HEK293 (cell line): ENCODE results near the gene MRPL14.

ENCODE experiments used
- CTCF ChIA-PET: fragments of 350-600 bp; formaldehyde crosslinking; extraction: SDS; loops from one replicate; lab custom pipeline; 2021; ENCODE audit warnings: antibody characterized with exemption; lab: Yijun Ruan, JAX
- POLR2A ChIA-PET: fragments of 300-600 bp; formaldehyde crosslinking; extraction: SDS; loops from one replicate; lab custom pipeline; 2020; ENCODE audit warnings: antibody characterized with exemption, inconsistent platforms; lab: Yijun Ruan, JAX
- H3K27ac ChIP-seq: fragments of 200-500 bp; sonication (Bioruptor generic); 2 replicates; pipeline ENCODE4 v1.5.1; 2014; ENCODE audit warnings: low read depth, low read length, control low read depth, inconsistent platforms; ENCODE audit errors: extremely low read depth
- H3K36me3 ChIP-seq, 2 experiments: fragments of 200-500 bp in 1 of 2; sonication (Bioruptor generic) in 1 of 2; 1 replicate in 1 of 2; 2 replicates in 1 of 2; pipeline ENCODE4 v1.5.1; 2014 to 2017; ENCODE audit warnings: inconsistent platforms in 2 of 2, low read length in 2 of 2; ENCODE audit not compliant: control insufficient read depth in 2 of 2, insufficient read depth in 1 of 2
- H3K4me1 ChIP-seq: fragments of 200-500 bp; sonication (Bioruptor generic); 2 replicates; pipeline ENCODE4 v1.5.1; 2014; ENCODE audit warnings: mild to moderate bottlenecking, low read length, inconsistent platforms; ENCODE audit not compliant: control insufficient read depth, insufficient read depth
- H3K4me3 ChIP-seq: 2 replicates; pipeline ENCODE4 v1.5.1; 2011; ENCODE audit warnings: low read depth, mild to moderate bottlenecking, control low read depth, low read length, moderate library complexity
- H3K9me3 ChIP-seq: fragments of 200-500 bp; sonication (Bioruptor generic); 2 replicates; pipeline ENCODE4 v1.5.1; 2014; ENCODE audit warnings: low read depth, low read length, inconsistent platforms; ENCODE audit not compliant: control insufficient read depth, insufficient read depth
- EGR2 ChIP-seq: fragments of 450-650 bp; formaldehyde crosslinking; IDR thresholded peaks from 2 replicates; pipeline ENCODE4 v1.5.1; 2016; ENCODE audit warnings: low read depth, missing biosample characterization, missing genetic modification characterization
- GLI4 ChIP-seq: fragments of 450-650 bp; formaldehyde crosslinking; IDR thresholded peaks from 2 replicates; pipeline ENCODE4 v1.5.1; 2016; ENCODE audit warnings: missing biosample characterization, missing genetic modification characterization
- HOXD13 ChIP-seq: sonication (generic); formaldehyde crosslinking; IDR thresholded peaks from 2 replicates; pipeline ENCODE4 v1.8.0; 2022; ENCODE audit warnings: missing genetic modification reagents, borderline replicate concordance
- KLF1 ChIP-seq: fragments of 450-650 bp; formaldehyde crosslinking; IDR thresholded peaks from 2 replicates; pipeline ENCODE4 v1.5.1; 2016; ENCODE audit warnings: missing biosample characterization, missing genetic modification characterization
- KLF7 ChIP-seq: fragments of 450-650 bp; formaldehyde crosslinking; IDR thresholded peaks from 2 replicates; pipeline ENCODE4 v1.5.1; 2016; ENCODE audit warnings: missing biosample characterization, missing genetic modification characterization, borderline replicate concordance
- PRDM1 ChIP-seq: fragments of 450-650 bp; formaldehyde crosslinking; IDR thresholded peaks from 2 replicates; pipeline ENCODE4; 2016; ENCODE audit warnings: missing biosample characterization, missing genetic modification characterization
- SALL2 ChIP-seq: fragments of 450-650 bp; formaldehyde crosslinking; IDR thresholded peaks from 2 replicates; pipeline ENCODE4 v1.5.0; 2017; ENCODE audit warnings: missing biosample characterization, mild to moderate bottlenecking, missing genetic modification characterization, borderline replicate concordance
- SETDB1 ChIP-seq: IDR thresholded peaks from one replicate; pipeline ENCODE4 v1.6.1; 2017; ENCODE audit warnings: mild to moderate bottlenecking, low read length, moderate library complexity, mixed read lengths; ENCODE audit not compliant: insufficient read length
- SP2 ChIP-seq: fragments of 450-650 bp; formaldehyde crosslinking; IDR thresholded peaks from 2 replicates; pipeline ENCODE4 v1.5.1; 2016; ENCODE audit warnings: missing biosample characterization, missing genetic modification characterization
- SP3 ChIP-seq: fragments of 450-650 bp; formaldehyde crosslinking; IDR thresholded peaks from 2 replicates; pipeline ENCODE4 v1.5.1; 2016; ENCODE audit warnings: missing biosample characterization, missing genetic modification characterization
- WT1 ChIP-seq: fragments of 450-650 bp; formaldehyde crosslinking; IDR thresholded peaks from 2 replicates; pipeline ENCODE4 v1.5.1; 2016; ENCODE audit warnings: missing biosample characterization, missing genetic modification characterization
- ZBTB48 ChIP-seq: fragments of 450-650 bp; formaldehyde crosslinking; IDR thresholded peaks from 2 replicates; pipeline ENCODE4 v1.5.1; 2016; ENCODE audit warnings: missing biosample characterization, missing genetic modification characterization
- ZFP41 ChIP-seq: fragments of 450-650 bp; formaldehyde crosslinking; IDR thresholded peaks from 2 replicates; pipeline ENCODE4 v1.5.1; 2016; ENCODE audit warnings: missing biosample characterization, missing genetic modification characterization, borderline replicate concordance
- ZNF114 ChIP-seq: fragments of 450-650 bp; formaldehyde crosslinking; IDR thresholded peaks from 2 replicates; pipeline ENCODE4 v1.5.0; 2017; ENCODE audit warnings: missing biosample characterization, missing genetic modification characterization
- ZNF157 ChIP-seq: fragments of 450-650 bp; formaldehyde crosslinking; IDR thresholded peaks from 2 replicates; pipeline ENCODE4 v1.5.1; 2016; ENCODE audit warnings: missing biosample characterization, missing genetic modification characterization
- ZNF23 ChIP-seq: fragments of 450-650 bp; formaldehyde crosslinking; IDR thresholded peaks from 2 replicates; pipeline ENCODE4 v1.5.1; 2016; ENCODE audit warnings: missing biosample characterization, missing genetic modification characterization, borderline replicate concordance
- ZNF366 ChIP-seq: fragments of 450-650 bp; formaldehyde crosslinking; conservative IDR thresholded peaks from 2 replicates; pipeline ENCODE4 v1.5.1; 2016; ENCODE audit warnings: missing biosample characterization, missing genetic modification characterization
- ZNF37A ChIP-seq: fragments of 450-650 bp; IDR thresholded peaks from 2 replicates; pipeline ENCODE4 v1.5.1; 2018; ENCODE audit warnings: missing biosample characterization, missing genetic modification characterization
- ZNF473 ChIP-seq: fragments of 450-650 bp; formaldehyde crosslinking; IDR thresholded peaks from 2 replicates; pipeline ENCODE4 v1.5.1; 2017; ENCODE audit warnings: missing biosample characterization, missing genetic modification characterization
- ZNF521 ChIP-seq: fragments of 450-650 bp; formaldehyde crosslinking; IDR thresholded peaks from 2 replicates; pipeline ENCODE4 v1.5.1; 2017; ENCODE audit warnings: missing biosample characterization, mild to moderate bottlenecking, missing genetic modification characterization
- ZNF548 ChIP-seq: fragments of 450-650 bp; formaldehyde crosslinking; IDR thresholded peaks from 2 replicates; pipeline ENCODE4 v1.5.1; 2016; ENCODE audit warnings: missing biosample characterization, missing genetic modification characterization
- ZNF623 ChIP-seq: fragments of 450-650 bp; formaldehyde crosslinking; IDR thresholded peaks from 2 replicates; pipeline ENCODE4 v1.5.1; 2016; ENCODE audit warnings: missing biosample characterization, missing genetic modification characterization
- ZNF791 ChIP-seq: fragments of 450-650 bp; formaldehyde crosslinking; IDR thresholded peaks from 2 replicates; pipeline ENCODE4 v1.5.1; 2016; ENCODE audit warnings: missing biosample characterization, missing genetic modification characterization
- ZNF792 ChIP-seq: fragments of 450-650 bp; formaldehyde crosslinking; IDR thresholded peaks from 2 replicates; pipeline ENCODE4 v1.5.1; 2016; ENCODE audit warnings: missing biosample characterization, missing genetic modification characterization
- TF ChIP-seq, protein P1 (sequence below): fragments of 450-650 bp; formaldehyde crosslinking; IDR thresholded peaks from 2 replicates; pipeline ENCODE4 v1.5.1; 2016; ENCODE audit warnings: missing biosample characterization, missing genetic modification characterization
- TF ChIP-seq, protein P2 (sequence below): fragments of 450-650 bp; IDR thresholded peaks from 2 replicates; pipeline ENCODE4 v1.5.1; 2018; ENCODE audit warnings: missing biosample characterization, missing genetic modification characterization
- TF ChIP-seq, protein P3 (sequence below): fragments of 450-650 bp; formaldehyde crosslinking; IDR thresholded peaks from 2 replicates; pipeline ENCODE4; 2016; ENCODE audit warnings: missing biosample characterization, missing genetic modification characterization

Gene MRPL14

DNA sequence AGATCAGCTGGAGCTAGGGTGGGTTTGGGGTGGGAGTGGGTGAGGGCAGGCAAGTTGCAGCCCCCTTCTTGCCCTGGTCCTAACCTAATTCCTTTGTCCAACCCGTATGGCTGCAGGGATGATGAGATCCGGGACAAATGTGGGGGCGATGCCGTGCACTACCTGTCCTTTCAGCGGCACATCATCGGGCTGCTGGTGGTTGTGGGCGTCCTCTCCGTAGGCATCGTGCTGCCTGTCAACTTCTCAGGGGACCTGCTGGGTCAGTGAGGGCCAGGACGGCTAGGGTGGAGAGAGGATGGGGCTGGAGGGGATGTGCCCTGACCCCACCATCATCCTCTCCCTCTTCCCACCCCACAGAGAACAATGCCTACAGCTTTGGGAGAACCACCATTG is 12.1 kb upstream of the MRPL14 start:
- Histone ChIP-seq H3K4me1 (no peaks in the 10 kb centered on the region), H3K9me3 (no peaks in the 10 kb centered on the region), H3K36me3 (peaks cover 12 to 70% of the 10 kb centered on the region in 2 experiments; a peak in 2 of 3 replicates), H3K4me3 (no peak overlapping the region), H3K27ac (no peak overlapping the region)
- no peak for TF ChIP-seq SP2 (tag by site-specific recombination)
- no peak for TF ChIP-seq HOXD13
- TF ChIP-seq ZNF37A (tag by site-specific recombination) = no peak
- TF ChIP-seq WT1 (tag by site-specific recombination) = no peak
- no peak for TF ChIP-seq SP3 (tag by site-specific recombination)
- POLR2A ChIA-PET = interaction anchor here (1.5 kb wide), 1 partner anchor 12 kb away, joined by 3 read pairs; the partner anchor contains the start of genes MRPL14 and TMEM63B
- CTCF ChIA-PET = no interaction called here

DNA sequence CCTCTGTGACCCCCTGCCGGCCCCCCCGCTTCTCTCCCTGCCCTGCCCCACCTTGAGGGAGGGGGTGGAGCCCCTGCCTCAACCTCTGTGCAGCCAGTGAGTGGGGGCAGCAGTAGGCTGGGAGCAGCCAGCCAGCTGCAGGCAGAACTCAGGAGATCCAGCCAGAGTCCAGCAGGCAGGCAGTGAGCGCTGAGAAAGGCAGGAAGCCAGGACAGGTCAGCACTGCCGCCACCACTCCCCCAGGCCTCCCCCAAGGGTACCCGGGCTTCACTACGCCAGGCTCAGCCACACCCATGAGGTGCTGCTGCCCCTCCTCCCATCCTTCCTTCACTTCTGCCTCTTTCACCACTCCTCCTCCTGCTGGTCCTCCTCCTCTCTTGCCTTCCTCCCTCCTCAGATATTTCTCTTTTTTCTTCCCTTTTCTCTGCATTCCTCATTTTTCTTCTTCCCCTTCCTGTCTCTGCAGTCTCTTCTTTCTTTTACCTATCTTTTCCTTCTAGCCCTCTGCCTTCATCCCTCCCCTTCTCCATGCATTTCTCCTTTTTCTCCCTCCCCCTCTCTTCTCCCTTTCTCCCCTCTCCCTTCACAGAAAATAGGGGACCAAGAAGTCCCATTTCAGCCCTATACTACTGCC is 11.6 kb upstream of the MRPL14 start:
- TF ChIP-seq SALL2 (tag by site-specific recombination) = no peak
- peak; percentile 37; the same call in 1 of the 2 replicates for TF ChIP-seq KLF1 (tag by site-specific recombination)
- TF ChIP-seq ZNF791 = no peak
- TF ChIP-seq, protein P1, sequence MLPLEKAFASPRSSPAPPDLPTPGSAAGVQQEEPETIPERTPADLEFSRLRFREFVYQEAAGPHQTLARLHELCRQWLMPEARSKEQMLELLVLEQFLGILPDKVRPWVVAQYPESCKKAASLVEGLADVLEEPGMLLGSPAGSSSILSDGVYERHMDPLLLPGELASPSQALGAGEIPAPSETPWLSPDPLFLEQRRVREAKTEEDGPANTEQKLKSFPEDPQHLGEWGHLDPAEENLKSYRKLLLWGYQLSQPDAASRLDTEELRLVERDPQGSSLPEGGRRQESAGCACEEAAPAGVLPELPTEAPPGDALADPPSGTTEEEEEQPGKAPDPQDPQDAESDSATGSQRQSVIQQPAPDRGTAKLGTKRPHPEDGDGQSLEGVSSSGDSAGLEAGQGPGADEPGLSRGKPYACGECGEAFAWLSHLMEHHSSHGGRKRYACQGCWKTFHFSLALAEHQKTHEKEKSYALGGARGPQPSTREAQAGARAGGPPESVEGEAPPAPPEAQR (tag by site-specific recombination) = no peak
- TF ChIP-seq ZFP41 (tag by site-specific recombination) = no peak
- TF ChIP-seq ZNF473 = no peak
- TF ChIP-seq ZNF366 (tag by site-specific recombination) = peak; percentile 75
- no peak for TF ChIP-seq SETDB1
- no peak for TF ChIP-seq ZBTB48
- no peak for TF ChIP-seq ZNF23 (tag by site-specific recombination)
- no peak for TF ChIP-seq ZNF548 (tag by site-specific recombination)
- TF ChIP-seq, protein P2, sequence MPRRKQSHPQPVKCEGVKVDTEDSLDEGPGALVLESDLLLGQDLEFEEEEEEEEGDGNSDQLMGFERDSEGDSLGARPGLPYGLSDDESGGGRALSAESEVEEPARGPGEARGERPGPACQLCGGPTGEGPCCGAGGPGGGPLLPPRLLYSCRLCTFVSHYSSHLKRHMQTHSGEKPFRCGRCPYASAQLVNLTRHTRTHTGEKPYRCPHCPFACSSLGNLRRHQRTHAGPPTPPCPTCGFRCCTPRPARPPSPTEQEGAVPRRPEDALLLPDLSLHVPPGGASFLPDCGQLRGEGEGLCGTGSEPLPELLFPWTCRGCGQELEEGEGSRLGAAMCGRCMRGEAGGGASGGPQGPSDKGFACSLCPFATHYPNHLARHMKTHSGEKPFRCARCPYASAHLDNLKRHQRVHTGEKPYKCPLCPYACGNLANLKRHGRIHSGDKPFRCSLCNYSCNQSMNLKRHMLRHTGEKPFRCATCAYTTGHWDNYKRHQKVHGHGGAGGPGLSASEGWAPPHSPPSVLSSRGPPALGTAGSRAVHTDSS = no peak
- no peak for TF ChIP-seq ZNF114 (tag by site-specific recombination)
- no peak for TF ChIP-seq ZNF623 (tag by site-specific recombination)
- TF ChIP-seq ZNF792 (tag by site-specific recombination) = no peak
- TF ChIP-seq EGR2 = 0 out of 2 replicates have a peak, but pooled peaks have one; percentile 5
- TF ChIP-seq, protein P3, sequence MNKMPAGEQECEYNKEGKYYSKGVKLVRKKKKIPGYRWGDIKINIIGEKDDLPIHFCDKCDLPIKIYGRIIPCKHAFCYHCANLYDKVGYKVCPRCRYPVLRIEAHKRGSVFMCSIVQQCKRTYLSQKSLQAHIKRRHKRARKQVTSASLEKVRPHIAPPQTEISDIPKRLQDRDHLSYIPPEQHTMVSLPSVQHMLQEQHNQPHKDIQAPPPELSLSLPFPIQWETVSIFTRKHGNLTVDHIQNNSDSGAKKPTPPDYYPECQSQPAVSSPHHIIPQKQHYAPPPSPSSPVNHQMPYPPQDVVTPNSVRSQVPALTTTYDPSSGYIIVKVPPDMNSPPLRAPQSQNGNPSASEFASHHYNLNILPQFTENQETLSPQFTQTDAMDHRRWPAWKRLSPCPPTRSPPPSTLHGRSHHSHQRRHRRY (tag by site-specific recombination) = no peak
- no peak for TF ChIP-seq KLF7 (tag by site-specific recombination)
- no peak for TF ChIP-seq GLI4 (tag by site-specific recombination)
- TF ChIP-seq ZNF521 (tag by site-specific recombination) = no peak
- peak; percentile 76 for TF ChIP-seq PRDM1
- TF ChIP-seq ZNF157 (tag by site-specific recombination) = no peak
- H3K9me3 ChIP-seq = no peaks in the 10 kb centered on the region
- H3K36me3 ChIP-seq = peaks cover 11 to 65% of the 10 kb centered on the region in 2 experiments; a peak in 2 of 3 replicates
- POLR2A ChIA-PET = no interaction called here
- H3K4me3 ChIP-seq = no peak overlapping the region
- CTCF ChIA-PET = interaction anchor here (0.7 to 1.5 kb wide), 3 partner anchors 99 to 530 kb away, joined by 3 read pairs; no protein-coding TSS in a partner anchor
- H3K4me1 ChIP-seq = no peaks in the 10 kb centered on the region
- no peak overlapping the region for H3K27ac ChIP-seq
